Kidney (tissue), 14 donors: Measurements from ENCODE around the gene PLIN5. TPM values are rescaled to one million over a fixed set of nuclear protein-coding genes. Genes with fewer than 3 reads are reported as not detected.

ENCODE experiments used
- DNase-seq, 5 donors: peaks; one replicate each; pipeline ENCODE4 v3.0.0-alpha.2; 2013 to 2020
- FAIRE-seq: peaks from 2 replicates; lab custom pipeline; 2012; peaks lifted over from hg19 to GRCh38; lab: Jason Lieb, UNC
- H3K27ac ChIP-seq, 2 donors: one replicate each; pipeline ENCODE4 v1.7.0; 2013; ENCODE audit warnings: low read depth in 2 of 2, low read length in 2 of 2, inconsistent platforms in 1 of 2
- H3K27me3 ChIP-seq: one replicate; pipeline ENCODE4 v1.7.1; 2013; ENCODE audit warnings: low read length, inconsistent platforms; ENCODE audit not compliant: control insufficient read depth, insufficient read depth
- H3K36me3 ChIP-seq, 3 donors: one replicate each; pipeline versions ENCODE4 v1.7.0 to v1.7.1; 2013; ENCODE audit warnings: low read length in 3 of 3, control low read depth in 1 of 3, inconsistent platforms in 1 of 3; ENCODE audit not compliant: insufficient read depth in 3 of 3, control insufficient read depth in 2 of 3
- H3K4me1 ChIP-seq, 3 donors: one replicate each; pipeline versions ENCODE4 v1.7.0 to v1.7.1; 2013; ENCODE audit warnings: low read length in 3 of 3, inconsistent platforms in 1 of 3, low read depth in 1 of 3; ENCODE audit not compliant: control insufficient read depth in 2 of 3, insufficient read depth in 2 of 3
- H3K4me3 ChIP-seq, 3 donors: one replicate each; pipeline versions ENCODE4 v1.7.0 to v1.8.1; 2013; ENCODE audit warnings: low read length in 3 of 3, control low read depth in 1 of 3, inconsistent platforms in 1 of 3
- H3K9ac ChIP-seq, 3 donors: one replicate each; pipeline versions ENCODE4 v1.7.0 to v1.7.1; 2013; ENCODE audit warnings: low read length in 3 of 3, control low read depth in 1 of 3, inconsistent platforms in 1 of 3
- H3K9me3 ChIP-seq, 3 donors: one replicate each; pipeline versions ENCODE4 v1.7.0 to v1.7.1; 2013; ENCODE audit warnings: low read length in 3 of 3, control low read depth in 1 of 3, inconsistent platforms in 1 of 3; ENCODE audit not compliant: control insufficient read depth in 2 of 3, insufficient read depth in 1 of 3
- CTCF ChIP-seq: IDR thresholded peaks from 3 replicates; pipeline ENCODE4 v1.5.1; 2012; ENCODE audit warnings: mild to moderate bottlenecking, moderate library complexity, borderline replicate concordance; ENCODE audit not compliant: insufficient read depth; ENCODE audit errors: extremely low read depth
- intact Hi-C: fragments of 100-400 bp; cut with DNase I; formaldehyde crosslinking; loops from one replicate; pipeline ENCODE4 v1.11.1; 2022
- polyA plus RNA-seq: library from polyadenylated mRNA; stranded (reverse); fragments of 350-450 nt; fragmentation: Illumina TruSeq; extraction: RNeasy Lipid Tissue Mini Kit (QIAGEN cat#74804); gene quantifications from one replicate; pipeline ENCODE4 v1.2.3, GENCODE V29; 2014; ENCODE audit warnings: low read depth, low replicate concordance; ENCODE audit not compliant: insufficient read depth
- total RNA-seq: library from RNA; stranded (reverse); fragmentation: NEBNext Ultra II Directional; extraction: Animal tissue kit (Norgen Biotek cat#: 25700); gene quantifications from one replicate; pipeline ENCODE4 v1.2.1, GENCODE V29; 2021
- donor health status: control.
- donor health status: control.
- donor health status: control.
- donor health status: control.
- donor health status: control.
- donor health status: DM: yes; HTN: yes; CAD: no.
- donor health status: Normal renal cell carcinoma (clear cell type).

Gene PLIN5
- total and polyA plus RNA-seq, 2 donors from 2014 or later = 21.2 to 30.7 TPM

- no peak overlapping the region for H3K9ac ChIP-seq
- FAIRE-seq (no peak), DNase-seq (no peak)
- no peak for TF ChIP-seq CTCF
- H3K27ac ChIP-seq = no peak overlapping the region
- intact Hi-C loops = no loop called here
- no peak overlapping the region for H3K4me3 ChIP-seq
- H3K36me3 ChIP-seq = no peaks in the 10 kb centered on the region
- H3K27me3 ChIP-seq = no peaks in the 10 kb centered on the region
- no peaks in the 10 kb centered on the region for H3K4me1 ChIP-seq
- no peaks in the 10 kb centered on the region for H3K9me3 ChIP-seq
Observed at GRCh38 chr19:4548238-4548584, 13.2 kb upstream of the PLIN5 start.

GRCh38 chr19:4547303-4548237 lies 12.5 kb upstream of the PLIN5 start:
- H3K27ac ChIP-seq = no peak overlapping the region
- FAIRE-seq (no peak), DNase-seq (no peak)
- no peak overlapping the region for H3K4me3 ChIP-seq
- H3K27me3 ChIP-seq = no peaks in the 10 kb centered on the region
- intact Hi-C loops = no loop called here
- H3K4me1 ChIP-seq = no peaks in the 10 kb centered on the region
- H3K9ac ChIP-seq = no peak overlapping the region
- H3K36me3 ChIP-seq = no peaks in the 10 kb centered on the region
- no peaks in the 10 kb centered on the region for H3K9me3 ChIP-seq
- no peak for TF ChIP-seq CTCF

GRCh38 chr19:4543842-4544647 lies 9.0 kb upstream of the PLIN5 start:
- intact Hi-C loops = no loop called here
- no peak for DNase-seq

More at GRCh38 chr19:4543842-4544647, 9.0 kb upstream of the PLIN5 start:
- Histone ChIP-seq H3K9ac (no peak overlapping the region), H3K36me3 (no peaks in the 10 kb centered on the region), H3K27me3 (no peaks in the 10 kb centered on the region), H3K4me1 (peaks cover 0 to 2% (median 0%) of the 10 kb centered on the region in 3 donors), H3K9me3 (no peaks in the 10 kb centered on the region), H3K27ac (no peak overlapping the region), H3K4me3 (no peak overlapping the region)
- TF ChIP-seq CTCF = no peak
- FAIRE-seq = no peak
